SK-N-SH treated with all-trans-retinoic acid at 6 μM for 48 hours (cell line): ENCODE measurements around the gene INPP5B.

ENCODE experiments used
- ATAC-seq: fragments of 200-7000 bp; cut with Tn5 transposase; 3 replicates; pipeline ENCODE4 v1.9.1; 2020; ENCODE audit warnings: mild to moderate bottlenecking, moderate library complexity
- ARNTL ChIP-seq: fragments of 450-650 bp; formaldehyde crosslinking; IDR thresholded peaks from 2 replicates; pipeline ENCODE4 v1.5.0; 2020; ENCODE audit warnings: low read depth, mild to moderate bottlenecking, moderate library complexity, borderline replicate concordance
- BACH2 ChIP-seq: fragments of 250-450 bp; sonication (Bioruptor Pico); IDR thresholded peaks from 2 replicates; pipeline ENCODE4 v1.9.0; 2021; ENCODE audit warnings: mild to moderate bottlenecking, borderline replicate concordance
- CSDC2 ChIP-seq: fragments of 250-450 bp; sonication (Bioruptor Pico); IDR thresholded peaks from 2 replicates; pipeline ENCODE4 v1.5.0; 2020; ENCODE audit warnings: mild to moderate bottlenecking, moderate library complexity
- ESRRG ChIP-seq: fragments of 250-450 bp; sonication (Bioruptor Pico); IDR thresholded peaks from 2 replicates; pipeline ENCODE4 v1.6.1; 2021; ENCODE audit warnings: mild to moderate bottlenecking
- GLIS3 ChIP-seq: fragments of 250-450 bp; sonication (Bioruptor Pico); IDR thresholded peaks from 2 replicates; pipeline ENCODE4 v1.5.0; 2020; ENCODE audit warnings: mild to moderate bottlenecking, moderate library complexity
- OSR1 ChIP-seq: fragments of 250-450 bp; sonication (Bioruptor Pico); IDR thresholded peaks from 2 replicates; pipeline ENCODE4 v1.8.0; 2022; ENCODE audit warnings: moderate library complexity, mild to moderate bottlenecking, inconsistent platforms
- RARB ChIP-seq: fragments of 250-450 bp; sonication (Bioruptor Pico); IDR thresholded peaks from 2 replicates; pipeline ENCODE4 v1.8.0; 2021; ENCODE audit warnings: mild to moderate bottlenecking, moderate library complexity
- TCF4 ChIP-seq: fragments of 250-450 bp; sonication (Bioruptor Pico); IDR thresholded peaks from 2 replicates; pipeline ENCODE4 v1.8.0; 2021; ENCODE audit warnings: mild to moderate bottlenecking, moderate library complexity, borderline replicate concordance
- ZC3H10 ChIP-seq: fragments of 250-450 bp; sonication (Bioruptor Pico); IDR thresholded peaks from 2 replicates; pipeline ENCODE4 v1.5.1; 2021; ENCODE audit warnings: mild to moderate bottlenecking, moderate library complexity
- ZNF565 ChIP-seq: fragments of 450-650 bp; formaldehyde crosslinking; conservative IDR thresholded peaks from 2 replicates; pipeline ENCODE4 v1.5.0; 2020; ENCODE audit warnings: low read depth, mild to moderate bottlenecking, moderate library complexity
- ZNF70 ChIP-seq: fragments of 450-650 bp; formaldehyde crosslinking; IDR thresholded peaks from 2 replicates; pipeline ENCODE4 v1.5.0; 2020; ENCODE audit warnings: mild to moderate bottlenecking, moderate library complexity
- TF ChIP-seq, protein P1 (sequence below): fragments of 250-450 bp; sonication (Bioruptor Pico); IDR thresholded peaks from 2 replicates; pipeline ENCODE4 v1.8.0; 2020; ENCODE audit warnings: mild to moderate bottlenecking, moderate library complexity, borderline replicate concordance
- TF ChIP-seq, protein P2 (sequence below): fragments of 250-450 bp; sonication (Bioruptor Pico); IDR thresholded peaks from 2 replicates; pipeline ENCODE4 v1.5.1; 2020; ENCODE audit warnings: low read depth, mild to moderate bottlenecking, moderate library complexity
- TF ChIP-seq, protein P3 (sequence below): fragments of 250-450 bp; sonication (Bioruptor Pico); IDR thresholded peaks from 2 replicates; pipeline ENCODE4 v1.8.0; 2021; ENCODE audit warnings: low read depth, mild to moderate bottlenecking, moderate library complexity, borderline replicate concordance
- TF ChIP-seq, protein P4 (sequence below): fragments of 250-450 bp; sonication (Bioruptor Pico); IDR thresholded peaks from 2 replicates; pipeline ENCODE4 v1.5.0; 2020; ENCODE audit warnings: mild to moderate bottlenecking, moderate library complexity

Gene INPP5B

DNA sequence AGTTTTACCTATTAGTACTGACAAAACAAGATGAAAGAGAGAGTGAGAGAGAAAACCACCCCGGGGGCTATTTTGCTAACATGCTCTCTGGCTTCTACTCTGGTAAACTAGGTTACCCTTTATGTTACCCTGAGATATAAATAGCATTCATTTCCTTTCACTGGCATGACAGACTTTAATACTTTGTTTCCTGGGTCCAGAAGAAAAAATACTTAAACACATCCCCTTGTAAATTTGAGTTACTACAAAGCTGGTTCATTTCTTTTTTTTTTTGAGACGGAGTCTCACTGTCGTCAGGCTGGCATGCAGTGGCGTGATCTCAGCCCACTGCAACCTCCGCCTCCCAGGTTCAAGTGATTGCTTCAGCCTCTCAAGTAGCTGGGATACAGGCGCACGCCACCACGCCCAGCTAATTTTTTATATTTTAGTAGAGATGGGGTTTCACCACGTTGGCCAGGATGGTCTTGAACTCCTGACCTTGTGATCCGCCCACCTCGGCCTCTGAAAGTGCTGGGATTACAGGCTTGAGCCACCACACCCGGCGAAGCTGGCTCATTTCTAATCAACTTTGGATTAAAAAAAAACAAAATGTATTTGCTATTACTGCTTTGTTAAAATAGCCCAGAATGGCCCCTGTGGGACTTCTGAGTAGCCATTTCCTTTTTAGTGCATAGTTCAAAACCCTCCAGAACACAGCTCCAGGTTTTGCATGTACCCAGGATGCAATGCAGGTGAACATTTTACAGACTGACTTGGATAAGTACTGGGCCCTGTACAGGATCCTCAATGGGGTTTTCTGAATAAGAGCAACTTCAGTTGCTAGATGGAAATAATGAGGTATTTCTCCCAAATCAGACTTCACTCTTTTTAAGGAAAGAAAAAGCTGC lies 20.6 kb downstream of the INPP5B start:
- TF ChIP-seq, protein P1, sequence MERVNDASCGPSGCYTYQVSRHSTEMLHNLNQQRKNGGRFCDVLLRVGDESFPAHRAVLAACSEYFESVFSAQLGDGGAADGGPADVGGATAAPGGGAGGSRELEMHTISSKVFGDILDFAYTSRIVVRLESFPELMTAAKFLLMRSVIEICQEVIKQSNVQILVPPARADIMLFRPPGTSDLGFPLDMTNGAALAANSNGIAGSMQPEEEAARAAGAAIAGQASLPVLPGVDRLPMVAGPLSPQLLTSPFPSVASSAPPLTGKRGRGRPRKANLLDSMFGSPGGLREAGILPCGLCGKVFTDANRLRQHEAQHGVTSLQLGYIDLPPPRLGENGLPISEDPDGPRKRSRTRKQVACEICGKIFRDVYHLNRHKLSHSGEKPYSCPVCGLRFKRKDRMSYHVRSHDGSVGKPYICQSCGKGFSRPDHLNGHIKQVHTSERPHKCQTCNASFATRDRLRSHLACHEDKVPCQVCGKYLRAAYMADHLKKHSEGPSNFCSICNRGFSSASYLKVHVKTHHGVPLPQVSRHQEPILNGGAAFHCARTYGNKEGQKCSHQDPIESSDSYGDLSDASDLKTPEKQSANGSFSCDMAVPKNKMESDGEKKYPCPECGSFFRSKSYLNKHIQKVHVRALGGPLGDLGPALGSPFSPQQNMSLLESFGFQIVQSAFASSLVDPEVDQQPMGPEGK (CRISPR knock-in tag) = no peak
- TF ChIP-seq, protein P2, sequence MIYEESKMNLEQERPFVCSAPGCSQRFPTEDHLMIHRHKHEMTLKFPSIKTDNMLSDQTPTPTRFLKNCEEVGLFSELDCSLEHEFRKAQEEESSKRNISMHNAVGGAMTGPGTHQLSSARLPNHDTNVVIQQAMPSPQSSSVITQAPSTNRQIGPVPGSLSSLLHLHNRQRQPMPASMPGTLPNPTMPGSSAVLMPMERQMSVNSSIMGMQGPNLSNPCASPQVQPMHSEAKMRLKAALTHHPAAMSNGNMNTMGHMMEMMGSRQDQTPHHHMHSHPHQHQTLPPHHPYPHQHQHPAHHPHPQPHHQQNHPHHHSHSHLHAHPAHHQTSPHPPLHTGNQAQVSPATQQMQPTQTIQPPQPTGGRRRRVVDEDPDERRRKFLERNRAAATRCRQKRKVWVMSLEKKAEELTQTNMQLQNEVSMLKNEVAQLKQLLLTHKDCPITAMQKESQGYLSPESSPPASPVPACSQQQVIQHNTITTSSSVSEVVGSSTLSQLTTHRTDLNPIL (CRISPR knock-in tag) = no peak
- no peak for TF ChIP-seq ZNF565
- TF ChIP-seq, protein P3, sequence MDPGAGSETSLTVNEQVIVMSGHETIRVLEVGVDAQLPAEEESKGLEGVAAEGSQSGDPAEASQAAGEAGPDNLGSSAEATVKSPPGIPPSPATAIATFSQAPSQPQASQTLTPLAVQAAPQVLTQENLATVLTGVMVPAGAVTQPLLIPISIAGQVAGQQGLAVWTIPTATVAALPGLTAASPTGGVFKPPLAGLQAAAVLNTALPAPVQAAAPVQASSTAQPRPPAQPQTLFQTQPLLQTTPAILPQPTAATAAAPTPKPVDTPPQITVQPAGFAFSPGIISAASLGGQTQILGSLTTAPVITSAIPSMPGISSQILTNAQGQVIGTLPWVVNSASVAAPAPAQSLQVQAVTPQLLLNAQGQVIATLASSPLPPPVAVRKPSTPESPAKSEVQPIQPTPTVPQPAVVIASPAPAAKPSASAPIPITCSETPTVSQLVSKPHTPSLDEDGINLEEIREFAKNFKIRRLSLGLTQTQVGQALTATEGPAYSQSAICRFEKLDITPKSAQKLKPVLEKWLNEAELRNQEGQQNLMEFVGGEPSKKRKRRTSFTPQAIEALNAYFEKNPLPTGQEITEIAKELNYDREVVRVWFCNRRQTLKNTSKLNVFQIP = no peak
- ATAC-seq = no peak

DNA sequence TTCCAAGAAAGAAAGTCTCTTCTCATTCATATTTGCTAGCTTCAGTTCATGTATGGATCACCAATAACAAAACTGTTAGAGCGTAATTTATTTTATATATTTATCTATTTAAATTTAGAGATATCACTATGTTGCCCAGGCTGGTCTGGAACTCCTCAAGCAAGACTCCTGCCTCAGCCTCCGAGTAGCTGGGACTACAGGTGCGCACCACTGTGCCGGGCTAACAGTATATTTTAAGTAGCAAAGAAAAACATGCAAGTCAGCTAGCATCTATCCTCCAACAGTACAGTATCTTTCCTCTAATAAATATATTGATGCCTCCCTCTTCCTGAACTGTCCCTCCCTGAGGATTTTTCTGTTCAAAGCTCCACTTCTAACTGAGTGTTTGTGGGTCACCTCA lies 21.5 kb downstream of the INPP5B start:
- ATAC-seq = no peak
- TF ChIP-seq ZC3H10 (CRISPR knock-in tag) = no peak
- TF ChIP-seq ARNTL (CRISPR knock-in tag) = no peak
- TF ChIP-seq GLIS3 (CRISPR knock-in tag) = no peak
- TF ChIP-seq, protein P4, sequence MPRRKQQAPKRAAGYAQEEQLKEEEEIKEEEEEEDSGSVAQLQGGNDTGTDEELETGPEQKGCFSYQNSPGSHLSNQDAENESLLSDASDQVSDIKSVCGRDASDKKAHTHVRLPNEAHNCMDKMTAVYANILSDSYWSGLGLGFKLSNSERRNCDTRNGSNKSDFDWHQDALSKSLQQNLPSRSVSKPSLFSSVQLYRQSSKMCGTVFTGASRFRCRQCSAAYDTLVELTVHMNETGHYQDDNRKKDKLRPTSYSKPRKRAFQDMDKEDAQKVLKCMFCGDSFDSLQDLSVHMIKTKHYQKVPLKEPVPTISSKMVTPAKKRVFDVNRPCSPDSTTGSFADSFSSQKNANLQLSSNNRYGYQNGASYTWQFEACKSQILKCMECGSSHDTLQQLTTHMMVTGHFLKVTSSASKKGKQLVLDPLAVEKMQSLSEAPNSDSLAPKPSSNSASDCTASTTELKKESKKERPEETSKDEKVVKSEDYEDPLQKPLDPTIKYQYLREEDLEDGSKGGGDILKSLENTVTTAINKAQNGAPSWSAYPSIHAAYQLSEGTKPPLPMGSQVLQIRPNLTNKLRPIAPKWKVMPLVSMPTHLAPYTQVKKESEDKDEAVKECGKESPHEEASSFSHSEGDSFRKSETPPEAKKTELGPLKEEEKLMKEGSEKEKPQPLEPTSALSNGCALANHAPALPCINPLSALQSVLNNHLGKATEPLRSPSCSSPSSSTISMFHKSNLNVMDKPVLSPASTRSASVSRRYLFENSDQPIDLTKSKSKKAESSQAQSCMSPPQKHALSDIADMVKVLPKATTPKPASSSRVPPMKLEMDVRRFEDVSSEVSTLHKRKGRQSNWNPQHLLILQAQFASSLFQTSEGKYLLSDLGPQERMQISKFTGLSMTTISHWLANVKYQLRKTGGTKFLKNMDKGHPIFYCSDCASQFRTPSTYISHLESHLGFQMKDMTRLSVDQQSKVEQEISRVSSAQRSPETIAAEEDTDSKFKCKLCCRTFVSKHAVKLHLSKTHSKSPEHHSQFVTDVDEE (CRISPR knock-in tag) = no peak

DNA sequence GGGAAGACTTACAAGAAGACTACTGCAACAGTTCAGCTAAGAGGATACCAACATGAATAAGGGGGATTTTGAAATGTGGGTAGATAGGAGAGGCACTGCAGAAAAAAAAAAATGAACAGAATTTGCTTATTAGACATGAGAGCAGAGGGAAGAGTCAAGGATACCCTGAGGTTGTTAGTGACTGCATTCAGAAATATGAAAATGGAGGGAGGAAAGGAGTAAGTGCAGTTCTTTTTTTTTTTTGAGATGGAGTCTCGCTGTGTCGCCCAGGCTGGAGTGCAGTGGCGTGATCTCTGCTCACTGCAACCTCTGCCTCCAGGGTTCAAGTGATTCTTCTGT lies 23.3 kb downstream of the INPP5B start:
- no peak for ATAC-seq
- TF ChIP-seq ARNTL (CRISPR knock-in tag) (no peak), TCF4 (CRISPR knock-in tag) (no peak), CSDC2 (CRISPR knock-in tag) (no peak), OSR1 (no peak), ZC3H10 (CRISPR knock-in tag) (no peak), RARB (CRISPR knock-in tag) (no peak), GLIS3 (CRISPR knock-in tag) (no peak), ESRRG (CRISPR knock-in tag) (no peak), BACH2 (CRISPR knock-in tag) (no peak), ZNF70 (CRISPR knock-in tag) (no peak)
- TF ChIP-seq, protein P2 (CRISPR knock-in tag) = no peak
- TF ChIP-seq, protein P1 (CRISPR knock-in tag) = no peak
